IMR-90 (cell line): ENCODE measurements around the gene PGS1. TPM values are rescaled to one million over a fixed set of nuclear protein-coding genes. Genes with fewer than 3 reads are reported as not detected.

Experiments used
- ATAC-seq: fragments of 200-7000 bp; cut with Tn5 transposase; 2 replicates; pipeline ENCODE4 v1.9.1; 2020; ENCODE audit warnings: low read depth, mild to moderate bottlenecking, moderate library complexity
- BruUV-seq: library from RNA; stranded (reverse); fragments of 400-500 nt; replicated peaks from 2 replicates; lab custom pipeline; 2021; lab: Mats Ljungman, UMichigan
- CTCF ChIA-PET: fragments of 300-600 bp; formaldehyde crosslinking; extraction: SDS; loops from one replicate; lab custom pipeline; 2021; ENCODE audit warnings: antibody characterized with exemption; lab: Yijun Ruan, JAX
- POLR2A ChIA-PET: fragments of 300-600 bp; sonication (Branson Sonifier 250); formaldehyde crosslinking; loops from one replicate; lab custom pipeline; 2022; ENCODE audit warnings: antibody characterized with exemption; ENCODE audit not compliant: unreplicated experiment; lab: Charles Lee
- DNase-seq: peaks from one replicate; pipeline ENCODE4 v3.0.0; 2013
- H2AFZ ChIP-seq: replicated peaks from 2 replicates; pipeline ENCODE3; 2013; ENCODE audit warnings: low read length, mild to moderate bottlenecking; ENCODE audit not compliant: poor library complexity
- H2AK5ac ChIP-seq: 2 replicates; pipeline ENCODE4 v1.6.1; 2013; ENCODE audit warnings: low read depth, low read length, inconsistent platforms
- H2AK9ac ChIP-seq: replicated peaks from 2 replicates; pipeline ENCODE3; 2013; ENCODE audit warnings: mild to moderate bottlenecking, low read depth, low read length, moderate library complexity; ENCODE audit not compliant: poor library complexity
- H2BK120ac ChIP-seq: 2 replicates; pipeline ENCODE4 v1.6.1; 2013; ENCODE audit warnings: low read depth, low read length, inconsistent platforms
- H2BK15ac ChIP-seq: 3 replicates; pipeline ENCODE4 v1.6.1; 2013; ENCODE audit warnings: low read depth, low read length, inconsistent platforms
- H2BK20ac ChIP-seq: 2 replicates; pipeline ENCODE4 v1.6.1; 2013; ENCODE audit warnings: low read depth, mild to moderate bottlenecking, inconsistent platforms, low read length, moderate library complexity
- H2BK5ac ChIP-seq: 2 replicates; pipeline ENCODE4 v1.6.1; 2013; ENCODE audit warnings: mild to moderate bottlenecking, low read depth, low read length, inconsistent platforms; ENCODE audit not compliant: poor library complexity, severe bottlenecking
- H3K14ac ChIP-seq: replicated peaks from 2 replicates; pipeline ENCODE4 v1.6.1; 2013; ENCODE audit warnings: low read depth, low read length, inconsistent platforms
- H3K18ac ChIP-seq: 2 replicates; pipeline ENCODE4 v1.6.1; 2013; ENCODE audit warnings: low read depth, low read length, control low read depth
- H3K23ac ChIP-seq: 2 replicates; pipeline ENCODE4 v1.6.1; 2013; ENCODE audit warnings: low read depth, low read length, inconsistent platforms
- H3K27ac ChIP-seq: 2 replicates; pipeline ENCODE4 v1.5.1; 2013; ENCODE audit warnings: mild to moderate bottlenecking, control low read depth, low read length; ENCODE audit not compliant: insufficient read depth
- H3K27me3 ChIP-seq: 2 replicates; pipeline ENCODE4 v1.6.1; 2013; ENCODE audit warnings: low read length; ENCODE audit not compliant: control insufficient read depth, insufficient read depth
- H3K36me3 ChIP-seq: 2 replicates; pipeline ENCODE4 v1.6.1; 2013; ENCODE audit warnings: low read length, mixed read lengths; ENCODE audit not compliant: control insufficient read depth, insufficient read depth
- H3K4ac ChIP-seq: 2 replicates; pipeline ENCODE4 v1.6.1; 2013; ENCODE audit warnings: low read depth, low read length, inconsistent platforms
- H3K4me1 ChIP-seq: 2 replicates; pipeline ENCODE4 v1.6.1; 2013; ENCODE audit warnings: low read length, mixed read lengths; ENCODE audit not compliant: control insufficient read depth, insufficient read depth
- H3K4me2 ChIP-seq: 2 replicates; pipeline ENCODE4 v1.6.1; 2013; ENCODE audit warnings: low read depth, mild to moderate bottlenecking, control low read depth, low read length, moderate library complexity
- H3K4me3 ChIP-seq: 2 replicates; pipeline ENCODE4 v1.5.1; 2013; ENCODE audit warnings: low read depth, mild to moderate bottlenecking, control low read depth, low read length, moderate library complexity; ENCODE audit not compliant: insufficient read depth
- H3K56ac ChIP-seq: 2 replicates; pipeline ENCODE4 v1.6.1; 2013; ENCODE audit warnings: low read length, inconsistent platforms; ENCODE audit not compliant: insufficient read depth; ENCODE audit errors: extremely low read depth
- H3K79me1 ChIP-seq, 2 experiments: 2 replicates each; pipeline ENCODE4 v1.6.1; 2013; ENCODE audit warnings: low read length in 2 of 2, inconsistent platforms in 1 of 2, low read depth in 1 of 2
- H3K9ac ChIP-seq: 2 replicates; pipeline ENCODE4 v1.6.1; 2013; ENCODE audit warnings: low read depth, low read length, control low read depth
- H3K9me1 ChIP-seq: 2 replicates; pipeline ENCODE4 v1.6.1; 2013; ENCODE audit warnings: low read length, inconsistent platforms; ENCODE audit not compliant: insufficient read depth
- H3K9me3 ChIP-seq: 2 replicates; pipeline ENCODE4 v1.6.1; 2013; ENCODE audit warnings: low read length; ENCODE audit not compliant: control insufficient read depth, insufficient read depth
- H4K20me1 ChIP-seq: 2 replicates; pipeline ENCODE4 v1.6.1; 2013; ENCODE audit warnings: low read length, inconsistent platforms; ENCODE audit not compliant: insufficient read depth
- H4K5ac ChIP-seq: 2 replicates; pipeline ENCODE4 v1.6.1; 2013; ENCODE audit warnings: mild to moderate bottlenecking, low read depth, low read length, control low read depth
- H4K8ac ChIP-seq, 2 experiments: 2 replicates each; pipeline ENCODE4 v1.6.1; 2013; ENCODE audit warnings: low read depth in 2 of 2, low read length in 2 of 2, control low read depth in 1 of 2, inconsistent platforms in 1 of 2
- H4K91ac ChIP-seq: 2 replicates; pipeline ENCODE4 v1.6.1; 2013; ENCODE audit warnings: low read depth, low read length, inconsistent platforms; ENCODE audit not compliant: insufficient read depth
- CEBPB ChIP-seq: IDR thresholded peaks from 2 replicates; pipeline ENCODE4 v1.6.1; 2012; ENCODE audit warnings: low read depth, low read length, improper control_type of control experiment
- MAZ ChIP-seq: IDR thresholded peaks from 2 replicates; pipeline ENCODE4 v1.6.1; 2012; ENCODE audit warnings: low read depth, mild to moderate bottlenecking, low read length, improper control_type of control experiment, moderate library complexity, borderline replicate concordance
- MXI1 ChIP-seq: IDR thresholded peaks from 2 replicates; pipeline ENCODE4 v1.6.1; 2012; ENCODE audit warnings: low read depth, mild to moderate bottlenecking, low read length, moderate library complexity, borderline replicate concordance
- RAD21 ChIP-seq: IDR thresholded peaks from 2 replicates; pipeline ENCODE4 v1.6.1; 2012; ENCODE audit warnings: low read length, improper control_type of control experiment
- SMC3 ChIP-seq: fragments of 150-350 bp; IDR thresholded peaks from 2 replicates; pipeline ENCODE4 v1.6.1; 2016; ENCODE audit warnings: low read depth, mild to moderate bottlenecking, antibody characterized with exemption, low read length, moderate library complexity
- WGBS, 2 experiments: methylation state at CpG; one replicate each; pipeline versions ENCODE4 v1.1.5 to v1.1.7; 2013; ENCODE audit warnings: missing lambda C conversion rate in 2 of 2; ENCODE audit not compliant: insufficient read length in 1 of 2; ENCODE audit errors: extremely low coverage in 2 of 2; 5-methylcytosine and 5-hydroxymethylcytosine counted together
- dilution Hi-C: fragments of 300-500 bp; cut with HindIII; formaldehyde crosslinking; loops from one replicate; pipeline ENCODE4 v1.14.3; 2018; ENCODE audit warnings: low sequenced_read_pairs; ENCODE audit not compliant: unreplicated experiment
- in situ Hi-C: fragments of 300-500 bp; cut with MboI; formaldehyde crosslinking; loops from 3 replicates; pipeline ENCODE4 v1.14.3; 2019; ENCODE audit warnings: low sequenced_read_pairs, inconsistent platforms, mixed read lengths
- intact Hi-C: fragments of 100-400 bp; cut with micrococcal nuclease; formaldehyde crosslinking; loops from 2 replicates; pipeline ENCODE4 v1.10.0; 2022
- polyA plus RNA-seq, 3 experiments: library from polyadenylated mRNA; depleted of rRNA; stranded (reverse); fragments of >200 nt; gene quantifications; 2 replicates each; pipeline ENCODE4 v1.2.3, GENCODE V29; 2012; ENCODE audit warnings: low replicate concordance in 1 of 3
- total RNA-seq: library from RNA; depleted of rRNA; stranded (reverse); fragments of >200 nt; gene quantifications from 2 replicates; pipeline ENCODE4 v1.2.3, GENCODE V29; 2012
- TF ChIP-seq, protein P1 (sequence below): conservative IDR thresholded peaks from 2 replicates; pipeline ENCODE4 v1.5.1; 2012; ENCODE audit warnings: mild to moderate bottlenecking, low read depth, low read length, improper control_type of control experiment

The PGS1 gene
- total and polyA plus RNA-seq, 2 of the 4 experiments (the other 2 are of a cell fraction): 18.5 to 43.2 TPM

DNA sequence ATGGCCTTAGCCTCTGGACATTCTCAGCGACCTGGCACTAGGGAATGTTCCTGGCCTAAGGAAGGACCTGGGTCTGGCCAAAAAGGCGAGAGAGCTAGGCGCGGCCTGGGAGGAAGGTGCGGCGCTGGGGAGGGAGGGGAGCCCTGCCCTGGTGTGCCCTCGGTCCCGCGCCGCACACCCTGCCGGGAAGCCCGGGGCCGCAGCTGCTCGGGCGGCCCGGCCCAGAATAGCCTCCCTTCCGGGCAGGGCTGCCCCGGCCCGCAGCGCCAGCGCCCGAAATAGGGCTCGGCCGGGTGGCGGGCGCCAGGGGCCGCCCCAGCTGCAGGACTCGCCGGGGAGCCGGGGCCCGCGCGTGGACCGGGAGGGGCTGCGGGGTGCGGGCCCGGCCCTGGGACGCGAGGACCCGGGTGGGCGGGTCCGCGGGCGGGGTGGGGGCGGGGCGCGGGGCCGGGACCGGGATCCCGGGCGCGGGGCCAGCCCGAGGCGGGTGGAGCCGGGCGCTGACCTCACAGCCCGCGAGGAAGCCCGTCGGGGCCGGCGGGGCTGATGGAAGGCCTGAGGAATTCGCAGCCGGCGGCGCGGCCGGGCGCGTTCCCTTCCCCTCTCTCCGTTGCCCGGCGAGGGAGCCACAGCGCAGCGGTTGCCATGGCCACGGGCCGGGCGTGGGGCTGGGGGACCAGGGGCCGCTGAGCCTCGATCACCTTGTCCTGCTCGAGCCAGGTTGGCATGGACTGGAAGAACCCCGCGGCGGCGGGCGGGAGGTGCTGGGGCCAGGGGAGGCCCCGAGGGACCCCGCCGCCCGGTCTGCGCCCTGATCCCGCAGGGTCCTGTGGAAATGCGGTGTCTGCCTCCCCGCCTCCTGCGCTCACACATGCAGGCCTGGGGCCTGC, 36.6 kb upstream of the PGS1 start:
- TF ChIP-seq MAZ (0 out of 2 replicates have a peak, but pooled peaks have one; percentile 18), SMC3 (no peak), MXI1 (peak; percentile 47; the same call in 1 of the 2 replicates), RAD21 (peak; percentile 9; the same call in 1 of the 2 replicates), CEBPB (no peak)
- TF ChIP-seq, protein P1, sequence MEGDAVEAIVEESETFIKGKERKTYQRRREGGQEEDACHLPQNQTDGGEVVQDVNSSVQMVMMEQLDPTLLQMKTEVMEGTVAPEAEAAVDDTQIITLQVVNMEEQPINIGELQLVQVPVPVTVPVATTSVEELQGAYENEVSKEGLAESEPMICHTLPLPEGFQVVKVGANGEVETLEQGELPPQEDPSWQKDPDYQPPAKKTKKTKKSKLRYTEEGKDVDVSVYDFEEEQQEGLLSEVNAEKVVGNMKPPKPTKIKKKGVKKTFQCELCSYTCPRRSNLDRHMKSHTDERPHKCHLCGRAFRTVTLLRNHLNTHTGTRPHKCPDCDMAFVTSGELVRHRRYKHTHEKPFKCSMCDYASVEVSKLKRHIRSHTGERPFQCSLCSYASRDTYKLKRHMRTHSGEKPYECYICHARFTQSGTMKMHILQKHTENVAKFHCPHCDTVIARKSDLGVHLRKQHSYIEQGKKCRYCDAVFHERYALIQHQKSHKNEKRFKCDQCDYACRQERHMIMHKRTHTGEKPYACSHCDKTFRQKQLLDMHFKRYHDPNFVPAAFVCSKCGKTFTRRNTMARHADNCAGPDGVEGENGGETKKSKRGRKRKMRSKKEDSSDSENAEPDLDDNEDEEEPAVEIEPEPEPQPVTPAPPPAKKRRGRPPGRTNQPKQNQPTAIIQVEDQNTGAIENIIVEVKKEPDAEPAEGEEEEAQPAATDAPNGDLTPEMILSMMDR: 0 out of 2 replicates have a peak, but pooled peaks have one; percentile 6
- Histone ChIP-seq H3K4me2 (peak overlapping the region; percentile 59), H3K79me1 (peaks cover 0 to 13% of the 10 kb centered on the region in 2 experiments; a peak in 1 of 4 replicates), H3K27me3 (no peaks in the 10 kb centered on the region), H4K8ac (peak overlapping the region; percentile 91 to 95; a peak in 3 of 4 replicates), H2AK5ac (peak overlapping the region; percentile 98; the same call in 1 of the 2 replicates), H2AK9ac (peak overlapping the region; percentile 92), H4K91ac (peak overlapping the region; percentile 98), H3K18ac (peak overlapping the region; percentile 90), H2BK20ac (peak overlapping the region; percentile 87), H3K9me1 (peaks cover 24% of the 10 kb centered on the region), H3K36me3 (no peaks in the 10 kb centered on the region), H3K56ac (peak overlapping the region; percentile 40; the same call in 1 of the 2 replicates), H2BK120ac (peak overlapping the region; percentile 94), H3K9ac (peak overlapping the region; percentile 68), H2AFZ (peak overlapping the region; percentile 85), H3K23ac (peak overlapping the region; percentile 76; the same call in 1 of the 2 replicates), H3K4me3 (peak overlapping the region; percentile 6), H4K5ac (peak overlapping the region; percentile 98), H4K20me1 (no peaks in the 10 kb centered on the region; the same call in 1 of the 2 replicates), H3K9me3 (no peaks in the 10 kb centered on the region), H3K27ac (peak overlapping the region; percentile 99), H2BK5ac (peak overlapping the region; percentile 93), H3K14ac (peak overlapping the region; percentile 68), H3K4ac (peak overlapping the region; percentile 97), H2BK15ac (peak overlapping the region; percentile 99; the same call in 2 of the 3 replicates), H3K4me1 (peaks cover 30% of the 10 kb centered on the region)
- intact Hi-C loops: loop anchor here (2.0 kb wide), 1 partner anchor 15 kb away; no protein-coding TSS in a partner anchor
- BruUV-seq: no TSS peak
- WGBS, 2 experiments: 6% methylated on average over 43 of the region's 95 CpGs; no CpG with 5 or more reads in 1 of the 2 experiments
- DNase-seq (peak; percentile 74), ATAC-seq (peak; percentile 73)
- dilution Hi-C loops: no loop called here
- POLR2A ChIA-PET: interaction anchor here (0.5 kb wide), 2 partner anchors 8 to 575 kb away, joined by 3 read pairs; no protein-coding TSS in a partner anchor
- CTCF ChIA-PET: no interaction called here
- in situ Hi-C loops: no loop called here
